Stimulated activated CD8-positive, alpha-beta memory T cell treated with anti-CD3 and anti-CD28 coated beads, Interleukin-7, amount 100 ng/mL, for 24 hours (primary cell): ENCODE data around the gene CSGALNACT2.

Experiments used
- DNase-seq: peaks from one replicate; pipeline ENCODE4 v3.0.0-alpha.2; 2020; ENCODE audit warnings: low read depth

Gene CSGALNACT2

DNA sequence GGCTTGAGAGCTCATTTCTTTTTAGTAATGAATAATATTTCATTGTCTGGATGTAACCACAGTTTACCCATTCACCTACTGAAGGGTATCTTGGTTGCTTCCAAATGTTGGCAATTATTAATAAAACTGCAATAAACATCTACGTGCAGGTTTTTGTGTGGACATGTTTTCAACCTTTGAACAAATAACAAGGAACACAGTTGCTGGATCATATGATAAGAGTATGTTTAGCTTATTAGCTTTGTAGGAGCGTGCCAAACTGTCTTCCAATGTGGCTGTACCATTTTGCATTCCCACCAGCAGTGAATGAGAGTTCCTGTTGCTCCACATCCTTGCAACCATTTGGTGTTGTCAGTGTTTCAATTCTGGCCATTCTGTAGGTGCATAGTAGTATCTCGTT is 49.0 kb downstream of the CSGALNACT2 start:
- no peak for DNase-seq

DNA sequence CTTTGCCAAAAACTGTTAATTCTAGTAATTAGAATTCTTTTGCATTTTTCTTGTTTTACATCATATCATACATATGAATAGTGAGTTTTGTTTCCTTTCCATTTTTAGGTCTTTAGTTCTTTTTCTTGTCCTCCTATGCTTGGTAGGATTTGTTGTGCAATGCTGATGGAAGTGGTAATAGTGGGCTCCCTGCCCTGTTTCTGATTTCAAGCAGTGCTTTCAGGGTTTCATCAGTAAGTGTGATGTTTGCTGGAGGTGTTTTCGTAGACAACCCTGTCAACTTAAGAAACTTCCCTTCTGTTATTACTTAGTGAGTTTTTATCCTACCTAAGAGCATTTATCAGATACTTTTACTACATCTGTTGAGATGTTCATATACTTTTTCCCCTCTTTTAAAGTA is 50.5 kb downstream of the CSGALNACT2 start:
- no peak for DNase-seq

DNA sequence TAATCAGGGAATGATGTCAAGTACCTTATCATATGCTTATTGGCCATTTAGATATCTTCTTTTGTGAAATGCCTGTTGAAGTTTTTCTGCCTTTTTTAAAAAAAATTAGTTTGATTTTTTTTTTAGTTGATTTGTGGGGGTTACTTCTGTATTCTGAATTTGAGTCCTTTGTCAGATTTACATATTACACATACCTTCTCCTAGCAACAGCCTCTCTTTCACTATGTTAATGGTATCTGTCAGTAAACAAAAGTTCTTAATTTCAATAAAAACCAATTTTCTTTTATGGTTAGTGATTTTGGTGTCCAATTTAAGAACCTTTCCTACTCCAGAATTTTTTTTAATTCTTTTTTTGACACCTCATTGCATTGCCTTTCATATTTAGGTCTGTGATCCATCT is 52.0 kb downstream of the CSGALNACT2 start:
- no peak for DNase-seq

- DNase-seq = no peak
Measured at GRCh38 chr10:43190775-43191174, 52.5 kb downstream of the CSGALNACT2 start.

DNA sequence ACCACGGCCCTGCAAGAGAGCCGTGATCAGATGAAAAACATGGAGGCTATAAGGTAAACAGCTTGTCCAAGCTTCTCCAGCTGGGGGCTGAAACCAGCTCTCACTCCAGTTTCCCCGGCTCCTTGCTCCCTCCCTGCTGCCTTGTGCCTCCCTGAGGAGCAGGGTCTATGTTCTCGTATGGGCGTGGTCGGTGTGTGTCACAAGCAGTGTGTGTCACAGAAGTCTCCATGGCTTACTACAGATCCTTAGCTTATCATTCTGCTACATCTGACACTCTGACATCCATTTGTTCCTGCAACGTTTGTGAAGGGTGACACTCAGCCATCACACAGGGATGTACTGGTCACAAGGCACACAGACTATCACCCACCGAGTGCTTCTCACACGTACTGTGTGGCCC is 54.6 kb downstream of the CSGALNACT2 start:
- no peak for DNase-seq

GRCh38 chr10:43193496-43194080 is 55.3 kb downstream of the CSGALNACT2 start:
- DNase-seq = no peak

GRCh38 chr10:43194266-43194665 is 56.0 kb downstream of the CSGALNACT2 start:
- DNase-seq = no peak

DNA sequence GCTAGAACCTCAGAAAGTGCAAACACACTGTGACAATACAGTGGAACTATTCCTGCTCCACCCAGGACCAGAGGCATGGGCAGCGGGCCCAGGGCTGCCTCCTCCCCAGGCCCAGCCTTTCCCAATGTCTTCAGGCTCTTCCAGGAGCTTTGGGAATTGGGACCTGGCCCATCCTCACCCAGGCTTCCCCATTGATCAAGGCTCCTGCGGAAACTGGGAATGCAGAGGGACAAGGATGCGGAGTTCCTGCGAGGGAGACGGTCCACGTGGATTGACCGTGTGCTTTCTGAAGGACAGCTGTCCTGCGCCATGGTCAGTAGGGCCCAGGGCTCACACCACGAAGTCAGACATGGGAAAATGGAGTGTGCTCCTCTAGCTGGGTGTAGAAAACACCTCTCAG is 56.6 kb downstream of the CSGALNACT2 start:
- DNase-seq = no peak

- DNase-seq = no peak
Measured at GRCh38 chr10:43195557-43195956, 57.3 kb downstream of the CSGALNACT2 start.

DNA sequence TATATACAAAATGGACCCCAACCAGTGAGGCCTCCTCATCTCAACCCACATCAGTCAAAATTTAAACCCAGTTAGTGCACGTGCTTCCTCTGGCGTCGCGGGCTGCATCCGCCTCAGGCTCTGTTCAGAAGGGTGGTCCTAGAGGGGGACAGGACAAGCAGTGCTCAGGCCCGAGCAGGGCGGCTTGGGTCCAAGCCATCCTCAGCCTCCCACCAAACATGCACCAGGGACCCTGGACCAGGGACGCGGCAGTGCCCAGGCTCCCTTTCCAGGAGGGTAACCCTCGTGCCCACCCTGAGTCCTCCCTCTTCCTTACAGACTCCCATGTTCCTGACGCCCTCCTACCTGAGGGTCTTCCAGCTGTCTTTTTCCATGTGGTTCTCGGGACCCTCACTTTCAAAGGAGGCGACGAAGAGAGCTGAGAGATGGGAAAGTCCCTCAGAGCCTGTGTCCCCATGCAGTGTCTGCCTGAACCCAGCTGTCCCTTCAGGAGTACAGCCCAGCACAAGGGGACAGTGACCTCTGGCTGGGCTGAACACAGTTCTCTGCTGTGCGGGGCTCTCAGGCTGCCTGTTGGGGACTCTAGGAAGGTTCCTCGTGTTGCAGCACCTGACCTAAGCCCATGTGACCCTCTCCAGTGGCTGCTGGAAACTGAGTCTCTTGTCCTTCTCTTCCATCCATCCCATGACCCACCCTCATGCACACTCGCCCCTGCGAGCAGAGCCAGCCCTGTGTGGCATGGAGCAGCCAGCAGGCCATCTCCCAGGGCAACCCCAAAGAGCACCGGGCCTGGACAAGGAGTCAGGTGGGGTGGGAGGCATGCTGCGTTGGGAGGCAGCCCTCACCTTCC is 58.1 kb downstream of the CSGALNACT2 start:
- DNase-seq = no peak

DNA sequence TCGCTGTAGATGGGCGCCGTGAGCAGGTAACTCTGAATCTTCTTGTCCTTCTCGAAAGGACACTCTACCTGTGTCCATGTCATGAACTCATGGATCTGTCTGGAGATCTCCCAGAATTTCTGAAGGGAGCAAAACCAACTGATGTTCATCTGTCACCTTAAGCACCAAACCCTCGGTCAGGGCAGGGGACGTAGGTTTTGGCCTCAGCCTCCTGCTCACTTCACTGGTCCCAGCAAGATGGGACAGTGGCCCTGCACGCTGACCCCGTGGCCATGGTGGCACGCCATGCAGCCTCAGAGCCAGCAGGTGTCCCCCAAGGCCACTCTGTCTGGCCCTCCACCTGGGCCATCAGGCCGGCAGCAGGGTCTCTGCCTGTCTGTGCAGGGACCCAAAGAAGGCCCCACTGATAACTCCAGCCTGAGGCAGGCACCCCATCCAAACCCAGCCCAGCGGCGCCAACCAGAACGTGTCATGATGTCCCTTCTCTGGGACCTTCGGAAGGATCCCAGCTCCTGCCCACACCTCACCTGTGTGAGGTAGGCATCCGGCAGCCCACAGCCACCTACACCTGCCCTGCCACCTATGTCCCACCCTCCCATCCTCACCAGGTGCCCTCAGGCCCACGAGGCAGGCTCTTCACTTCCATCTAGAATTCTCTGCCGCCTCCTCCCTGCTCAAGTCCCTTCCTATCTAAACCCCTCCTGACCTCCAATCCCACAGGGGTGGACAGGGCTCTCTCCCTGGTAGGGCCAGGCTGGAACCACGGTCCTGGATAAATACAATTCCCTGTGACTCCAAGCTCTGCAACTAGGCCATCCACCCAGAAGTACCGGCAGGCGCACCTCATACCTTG is 59.0 kb downstream of the CSGALNACT2 start:
- DNase-seq = no peak

GRCh38 chr10:43197834-43198681 is 59.8 kb downstream of the CSGALNACT2 start:
- DNase-seq = no peak

DNA sequence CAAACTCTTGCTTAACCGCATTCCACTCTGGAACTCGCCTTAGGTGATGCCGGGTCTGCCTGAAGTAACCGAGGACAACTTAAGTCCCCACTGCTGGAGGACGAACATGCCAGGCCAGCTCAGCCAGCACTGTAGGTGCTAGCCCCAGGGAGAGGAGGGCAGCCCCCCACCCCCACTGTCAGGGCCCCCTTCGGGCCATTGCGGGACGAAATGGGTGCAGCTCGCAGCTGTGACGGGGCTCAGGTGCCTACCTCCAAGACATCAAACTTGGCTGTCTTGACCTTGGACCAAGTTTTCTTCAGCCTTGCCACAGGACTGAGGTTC is 60.4 kb downstream of the CSGALNACT2 start:
- no peak for DNase-seq

DNA sequence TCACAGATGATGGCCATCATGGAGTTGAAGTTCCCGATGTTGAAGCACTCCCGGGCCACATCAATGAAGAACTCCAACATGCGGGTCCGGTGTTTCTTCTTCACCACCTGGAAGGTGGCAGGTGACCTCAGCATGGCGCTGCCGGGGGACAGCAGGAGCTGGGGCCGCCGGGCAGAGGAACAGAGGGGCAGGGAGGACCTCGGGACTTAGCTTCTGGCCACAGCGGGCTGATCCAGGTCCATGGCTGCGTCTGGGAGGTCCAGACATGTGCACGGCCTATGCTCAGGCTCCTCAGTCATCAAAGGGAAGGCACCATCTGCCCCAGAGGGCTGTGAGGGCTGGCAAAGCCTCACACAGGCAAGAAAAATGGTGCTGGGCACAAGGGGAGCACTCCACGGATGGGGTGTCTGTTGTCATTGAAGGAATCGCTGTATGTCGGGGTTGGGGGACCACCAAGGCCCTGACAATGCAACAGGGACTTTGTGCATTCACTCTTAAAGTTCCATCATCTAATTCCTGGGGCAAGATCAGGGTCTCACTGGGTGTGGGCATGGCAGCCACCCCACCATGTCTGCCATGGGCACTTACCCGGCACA is 60.9 kb downstream of the CSGALNACT2 start:
- DNase-seq = no peak

DNA sequence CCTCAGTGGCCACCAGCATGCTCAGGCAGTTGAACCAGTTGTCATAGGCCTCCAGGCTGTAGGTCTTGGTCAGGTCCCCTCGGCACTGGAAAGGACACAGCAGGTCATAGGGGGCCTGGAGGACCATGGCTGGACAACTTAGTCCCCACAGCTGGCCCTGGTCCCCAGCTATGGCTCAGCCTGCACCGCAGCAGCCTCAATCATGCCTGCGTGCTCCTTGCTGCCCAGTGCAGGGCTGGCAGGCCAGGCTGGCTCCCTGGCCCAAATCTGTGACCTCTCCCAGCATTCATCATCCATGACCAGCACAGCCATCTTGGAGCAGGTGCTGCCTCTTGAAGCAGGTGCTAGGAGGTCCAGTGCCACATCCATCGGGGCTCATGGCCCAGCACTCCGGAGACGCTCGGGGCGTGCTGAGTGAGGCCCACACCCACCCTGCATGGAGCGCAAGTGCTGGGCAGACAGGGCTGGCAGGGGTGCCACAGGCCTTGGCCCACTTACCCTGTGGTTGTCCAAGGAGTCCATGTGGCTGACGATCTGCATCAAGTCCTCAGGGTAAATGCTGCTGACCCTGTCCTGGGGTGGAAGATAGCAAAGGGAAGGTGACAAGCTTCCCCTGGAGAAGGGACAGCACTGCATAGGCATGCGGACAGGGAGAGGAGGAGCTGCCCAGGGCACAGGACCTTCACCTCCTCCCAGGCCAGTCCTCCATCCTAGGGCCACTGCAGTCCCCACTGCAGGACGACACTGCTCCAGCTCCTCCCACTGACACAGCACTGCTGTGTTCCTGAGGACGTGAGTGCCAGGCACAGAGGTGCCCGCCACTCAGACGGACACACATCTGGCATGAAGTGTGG is 61.7 kb downstream of the CSGALNACT2 start:
- no peak for DNase-seq

DNA sequence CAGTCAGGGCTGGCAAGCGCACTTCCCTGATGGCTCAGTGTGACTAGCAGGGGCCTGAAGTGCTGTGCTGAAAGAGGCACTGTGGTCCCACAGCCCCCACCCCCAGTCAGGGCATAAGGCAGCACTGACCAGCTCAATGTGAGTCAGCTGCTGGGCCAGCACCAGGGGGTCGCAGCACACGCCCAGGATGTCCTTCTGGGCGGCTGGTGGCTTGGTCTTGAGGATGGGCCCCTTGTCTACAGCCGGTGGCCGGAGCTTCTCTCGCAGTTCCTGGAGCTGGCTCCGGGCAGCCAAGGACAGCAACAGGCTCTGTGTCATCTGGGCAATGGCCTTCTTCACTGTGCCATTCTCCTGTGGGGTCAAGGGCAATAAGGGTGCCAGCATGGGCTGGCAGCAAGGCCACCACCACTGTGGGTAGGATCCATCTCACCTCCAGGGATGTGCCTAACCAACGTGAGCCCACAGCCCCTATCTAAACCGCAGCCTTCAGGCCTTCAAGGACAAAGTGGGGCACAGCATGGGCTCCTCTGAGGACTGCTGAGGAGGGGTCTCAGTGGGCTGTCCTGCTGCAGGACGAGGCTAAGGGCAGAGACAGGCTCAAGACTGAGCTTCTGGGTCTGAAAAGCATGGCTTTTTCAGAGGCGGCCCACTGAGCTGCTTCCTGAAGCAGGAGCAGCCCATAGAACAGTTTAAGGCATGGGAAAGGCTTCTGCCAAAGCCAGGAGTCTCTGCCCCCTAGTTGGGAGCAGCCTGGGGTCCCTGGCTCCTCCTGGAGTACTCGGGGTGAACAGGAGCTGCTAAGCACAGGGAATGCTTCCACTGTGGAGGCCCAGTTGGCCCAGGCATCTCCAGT is 62.5 kb downstream of the CSGALNACT2 start:
- no peak for DNase-seq

GRCh38 chr10:43201545-43202131 is 63.4 kb downstream of the CSGALNACT2 start:
- no peak for DNase-seq

DNA sequence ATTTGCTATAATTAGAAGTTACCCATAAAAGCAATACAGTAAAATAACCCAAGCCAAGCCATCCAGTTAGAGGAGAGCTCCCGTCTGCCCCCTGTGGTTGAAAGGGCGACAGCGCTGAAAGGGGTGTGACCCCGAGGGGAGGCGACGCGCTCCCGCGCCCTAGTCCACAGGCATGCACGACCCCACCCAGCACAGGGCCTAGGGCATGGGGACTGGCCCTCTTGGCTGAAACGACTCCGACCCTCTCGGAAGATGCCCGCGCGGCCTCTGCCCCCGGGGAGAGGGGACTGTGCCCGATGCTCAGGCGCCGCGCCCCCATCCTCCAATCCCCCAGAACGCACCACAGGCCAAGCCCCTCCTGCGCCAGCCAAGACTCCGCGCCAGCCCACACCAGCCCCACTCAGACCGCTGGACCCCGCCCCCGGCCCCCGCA is 64.0 kb downstream of the CSGALNACT2 start:
- DNase-seq = peak; percentile 35
